ENCODE data around the gene KLHDC1.

DNA sequence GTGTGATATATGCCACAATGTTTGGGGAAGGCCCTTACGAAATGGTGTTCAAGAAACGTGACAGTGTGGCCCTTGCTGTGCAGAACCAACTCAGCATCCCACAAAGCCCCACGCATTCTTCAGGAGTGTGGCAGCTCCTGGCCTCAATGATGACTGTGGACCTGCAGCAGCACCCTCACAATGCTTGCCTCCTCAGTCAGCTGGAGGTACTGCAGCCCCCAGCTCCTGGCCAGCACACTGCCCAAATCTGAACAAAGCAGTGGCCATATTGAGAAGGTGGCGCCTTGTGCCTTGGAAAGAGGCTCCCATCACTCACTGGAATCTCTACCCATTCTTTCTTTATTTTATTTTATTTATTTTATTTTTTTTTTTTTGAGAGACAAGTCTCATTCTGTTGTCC is 15.3 kb upstream of the KLHDC1 start:
- TF ChIP-seq POLR2A (IDR thresholded peaks at IDR 0.05) (no peak), CTCF (IDR thresholded peaks at IDR 0.05) (no peak)
